OCI-LY7 (cell line): ENCODE data around the gene UCN.

Source experiments
- CTCF ChIP-seq: fragments of 200-600 bp; sonication (generic); conservative IDR thresholded peaks from 2 replicates; pipeline ENCODE4 v1.5.1; 2014; ENCODE audit warnings: mild to moderate bottlenecking, antibody characterized with exemption, low read length, moderate library complexity, mixed read lengths
- EZH2phosphoT487 ChIP-seq: fragments of 200-600 bp; sonication (generic); IDR thresholded peaks from 2 replicates; pipeline ENCODE4 v1.6.1; 2018; ENCODE audit warnings: low read depth, borderline replicate concordance, mild to moderate bottlenecking, mixed run types, antibody characterized with exemption, low read length, moderate library complexity, mixed read lengths

DNA sequence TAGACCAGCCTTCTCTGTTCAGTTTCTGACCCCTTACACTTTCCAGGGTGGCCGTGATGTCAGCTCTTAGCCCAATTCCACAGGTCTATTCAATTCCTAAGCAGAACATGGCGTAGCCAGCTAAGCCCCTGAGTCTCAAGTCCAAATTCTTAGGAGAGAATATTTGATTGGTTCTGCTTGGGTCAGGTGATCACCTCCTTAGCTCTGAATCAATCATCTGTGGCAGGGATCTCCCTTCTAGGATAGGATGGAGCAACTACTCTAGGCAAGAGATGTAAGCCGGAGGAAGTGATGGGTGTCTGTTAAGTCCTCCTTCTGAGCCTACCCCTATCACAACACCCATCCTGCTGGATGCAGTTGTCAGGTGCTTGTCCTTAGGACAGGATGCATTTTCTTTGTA is 11.1 kb downstream of the UCN start:
- TF ChIP-seq CTCF (no peak), EZH2phosphoT487 (no peak)
